HEK293T (cell line): Measurements from ENCODE around the gene ISCU.

Experiments
- CTCF ChIA-PET: fragments of 350-600 bp; formaldehyde crosslinking; extraction: SDS; loops from one replicate; lab custom pipeline; 2021; ENCODE audit warnings: antibody characterized with exemption, inconsistent platforms; lab: Yijun Ruan, JAX
- POLR2A ChIA-PET: fragments of 350-600 bp; formaldehyde crosslinking; extraction: SDS; loops from one replicate; lab custom pipeline; 2020; ENCODE audit warnings: antibody characterized with exemption, inconsistent platforms; lab: Yijun Ruan, JAX
- DNase-seq: peaks from one replicate; pipeline ENCODE4 v3.0.0; 2012; ENCODE audit warnings: mixed read lengths; ENCODE audit errors: extremely low spot score
- ARNT ChIP-seq: fragments of 450-650 bp; IDR thresholded peaks from 2 replicates; pipeline ENCODE4 v1.6.1; 2017; ENCODE audit warnings: mild to moderate bottlenecking
- BHLHE40 ChIP-seq: fragments of 450-650 bp; IDR thresholded peaks from 2 replicates; pipeline ENCODE4 v1.6.1; 2016; ENCODE audit warnings: mild to moderate bottlenecking, moderate library complexity, borderline replicate concordance
- CTBP1 ChIP-seq: fragments of 450-650 bp; IDR thresholded peaks from 2 replicates; pipeline ENCODE4 v1.6.1; 2016; ENCODE audit warnings: borderline replicate concordance
- ELF4 ChIP-seq: fragments of 450-650 bp; IDR thresholded peaks from 2 replicates; pipeline ENCODE4 v1.6.1; 2017; ENCODE audit warnings: antibody characterized with exemption
- FOXA1 ChIP-seq: fragments of 450-650 bp; IDR thresholded peaks from 2 replicates; pipeline ENCODE4 v1.6.1; 2016; ENCODE audit warnings: mild to moderate bottlenecking
- FOXK2 ChIP-seq: fragments of 450-650 bp; IDR thresholded peaks from 2 replicates; pipeline ENCODE4 v1.6.1; 2016; ENCODE audit warnings: mild to moderate bottlenecking
- FOXM1 ChIP-seq: fragments of 450-650 bp; IDR thresholded peaks from 2 replicates; pipeline ENCODE4 v1.6.1; 2017; ENCODE audit warnings: mild to moderate bottlenecking, borderline replicate concordance
- HDGF ChIP-seq: fragments of 450-650 bp; IDR thresholded peaks from 2 replicates; pipeline ENCODE4 v1.6.1; 2017; ENCODE audit warnings: antibody characterized with exemption, borderline replicate concordance
- L3MBTL2 ChIP-seq: fragments of 450-650 bp; conservative IDR thresholded peaks from 2 replicates; pipeline ENCODE4 v1.6.1; 2016; ENCODE audit warnings: mild to moderate bottlenecking
- LEF1 ChIP-seq: fragments of 450-650 bp; IDR thresholded peaks from 2 replicates; pipeline ENCODE4 v1.6.1; 2017; ENCODE audit warnings: mild to moderate bottlenecking, borderline replicate concordance
- NFRKB ChIP-seq: fragments of 450-650 bp; IDR thresholded peaks from 2 replicates; pipeline ENCODE4 v1.6.1; 2016; ENCODE audit warnings: mild to moderate bottlenecking, moderate library complexity
- PKNOX1 ChIP-seq: fragments of 450-650 bp; IDR thresholded peaks from 2 replicates; pipeline ENCODE4 v1.6.1; 2016
- SP1 ChIP-seq: fragments of 450-650 bp; IDR thresholded peaks from 2 replicates; pipeline ENCODE4 v1.6.1; 2017
- SUZ12 ChIP-seq: fragments of 450-650 bp; IDR thresholded peaks from 2 replicates; pipeline ENCODE4 v1.6.1; 2016; ENCODE audit warnings: mild to moderate bottlenecking
- TARDBP ChIP-seq: fragments of 450-650 bp; IDR thresholded peaks from 2 replicates; pipeline ENCODE4 v1.6.1; 2016
- ZNF384 ChIP-seq: fragments of 450-650 bp; IDR thresholded peaks from 2 replicates; pipeline ENCODE4 v1.6.1; 2016

ISCU gene

GRCh38 chr12:108602209-108602705 is 39.9 kb downstream of the ISCU start:
- ChIA-PET POLR2A (no interaction called here), CTCF (interaction anchor here (2.2 kb wide), 1 partner anchor 15 kb away, joined by 7 read pairs; no protein-coding TSS in a partner anchor)
- no peak for DNase-seq
- no peak for TF ChIP-seq ARNT
- TF ChIP-seq NFRKB: no peak
- TF ChIP-seq LEF1: no peak

GRCh38 chr12:108602976-108603704 is 40.7 kb downstream of the ISCU start:
- no peak for TF ChIP-seq CTBP1
- CTCF ChIA-PET: no interaction called here
- POLR2A ChIA-PET: no interaction called here
- DNase-seq: no peak

- TF ChIP-seq NFRKB (no peak), FOXK2 (no peak), TARDBP (no peak), HDGF (no peak), CTBP1 (no peak), SUZ12 (no peak), SP1 (no peak), FOXA1 (no peak), PKNOX1 (no peak), ELF4 (no peak), ZNF384 (no peak), FOXM1 (no peak)
- DNase-seq: no peak
- ChIA-PET POLR2A (no interaction called here), CTCF (interaction anchor here (0.5 kb wide), 1 partner anchor 9 kb away, joined by 6 read pairs; no protein-coding TSS in a partner anchor)
These were observed 41.3 kb downstream of the ISCU start for GRCh38 chr12:108603743-108604142.

GRCh38 chr12:108604208-108604941 is 42.0 kb downstream of the ISCU start:
- POLR2A ChIA-PET: no interaction called here
- no peak for DNase-seq
- no peak for TF ChIP-seq ZNF384
- TF ChIP-seq BHLHE40: no peak
- no peak for TF ChIP-seq FOXM1
- TF ChIP-seq ELF4: no peak
- no peak for TF ChIP-seq L3MBTL2
- no peak for TF ChIP-seq LEF1
- TF ChIP-seq NFRKB: no peak
- TF ChIP-seq CTBP1: no peak
- TF ChIP-seq SP1: no peak
- TF ChIP-seq HDGF: no peak
- TF ChIP-seq TARDBP: no peak
- no peak for TF ChIP-seq FOXA1
- TF ChIP-seq PKNOX1: no peak
- no peak for TF ChIP-seq ARNT
- TF ChIP-seq SUZ12: no peak
- CTCF ChIA-PET: interaction anchor here (0.5 kb wide), 1 partner anchor 8 kb away, joined by 6 read pairs; no protein-coding TSS in a partner anchor

GRCh38 chr12:108605000-108605689 is 42.7 kb downstream of the ISCU start:
- CTCF ChIA-PET: interaction anchor here (0.7 kb wide), 1 partner anchor 13 kb away, joined by 3 read pairs; no protein-coding TSS in a partner anchor
- POLR2A ChIA-PET: no interaction called here

GRCh38 chr12:108605690-108606406 is 43.5 kb downstream of the ISCU start:
- CTCF ChIA-PET: interaction anchor here (0.7 kb wide), 1 partner anchor 12 kb away, joined by 3 read pairs; no protein-coding TSS in a partner anchor
- TF ChIP-seq FOXA1: no peak
- TF ChIP-seq HDGF: no peak
- no peak for TF ChIP-seq TARDBP
- TF ChIP-seq CTBP1: no peak
- no peak for TF ChIP-seq L3MBTL2
- TF ChIP-seq PKNOX1: no peak
- TF ChIP-seq SP1: no peak
- TF ChIP-seq FOXM1: no peak
- TF ChIP-seq ZNF384: no peak
- no peak for TF ChIP-seq FOXK2
- TF ChIP-seq ARNT: no peak
- no peak for TF ChIP-seq NFRKB
- TF ChIP-seq SUZ12: no peak
- POLR2A ChIA-PET: no interaction called here
- DNase-seq: no peak

More at GRCh38 chr12:108605000-108605689, 42.7 kb downstream of the ISCU start:
- TF ChIP-seq CTBP1 (no peak), NFRKB (no peak), BHLHE40 (no peak)
- no peak for DNase-seq
